OCI-M2 (cell line): ENCODE measurements around the gene HFM1.
"Not testable (repeated sequence)": the region's sequence is repeated elsewhere in the genome, so short reads cannot be mapped to it uniquely, and the experiment has no call there.

Experiments used
- DNase-seq: peaks from one replicate; lab custom pipeline; 2025; ENCODE audit not compliant: unreplicated experiment; lab: John Stamatoyannopoulos, UW

Gene HFM1

GRCh38 chr1:91381844-91382243 is 22.8 kb downstream of the HFM1 start:
- DNase-seq = no peak

- DNase-seq = no peak
Observed at GRCh38 chr1:91374086-91374485, 30.6 kb downstream of the HFM1 start.

- DNase-seq = not testable (repeated sequence)
Observed at GRCh38 chr1:91372230-91372629, 32.4 kb downstream of the HFM1 start.

- no peak for DNase-seq
Observed at GRCh38 chr1:91349524-91349923, 55.1 kb downstream of the HFM1 start.

- no peak for DNase-seq
Observed at GRCh38 chr1:91346824-91347223, 57.8 kb downstream of the HFM1 start.

GRCh38 chr1:91345395-91346005 is 59.1 kb downstream of the HFM1 start:
- DNase-seq = no peak

GRCh38 chr1:91338501-91338900 is 66.1 kb downstream of the HFM1 start:
- DNase-seq = no peak

- no peak for DNase-seq
Observed at GRCh38 chr1:91335603-91336002, 69.0 kb downstream of the HFM1 start.

GRCh38 chr1:91334856-91335255 is 69.8 kb downstream of the HFM1 start:
- DNase-seq = no peak

GRCh38 chr1:91325456-91325855 is 79.2 kb downstream of the HFM1 start:
- DNase-seq = no peak

- DNase-seq = no peak
Observed at GRCh38 chr1:91314643-91315042, 90.0 kb downstream of the HFM1 start.

- no peak for DNase-seq
Observed at GRCh38 chr1:91311672-91312071, 93.0 kb downstream of the HFM1 start.

- DNase-seq = no peak
Observed at GRCh38 chr1:91308544-91308943, 96.1 kb downstream of the HFM1 start.

GRCh38 chr1:91307784-91308409 is 96.7 kb downstream of the HFM1 start:
- no peak for DNase-seq

GRCh38 chr1:91303165-91303564 is 101.5 kb downstream of the HFM1 start:
- DNase-seq = no peak

- DNase-seq = not testable (repeated sequence)
Observed at GRCh38 chr1:91288843-91289553, 115.6 kb downstream of the HFM1 start.

- not testable (repeated sequence) for DNase-seq
Observed at GRCh38 chr1:91286962-91287317, 117.7 kb downstream of the HFM1 start.

- not testable (repeated sequence) for DNase-seq
Observed at GRCh38 chr1:91286259-91286961, 118.2 kb downstream of the HFM1 start.

GRCh38 chr1:91283421-91283726 is 121.3 kb downstream of the HFM1 start:
- no peak for DNase-seq

- DNase-seq = no peak
Observed at GRCh38 chr1:91282695-91283420, 121.8 kb downstream of the HFM1 start.

- no peak for DNase-seq
Observed at GRCh38 chr1:91281782-91282181, 122.9 kb downstream of the HFM1 start.
